Fibroblast of lung (primary cell): ENCODE measurements around the gene MCRIP2. TPM values are rescaled to one million over a fixed set of nuclear protein-coding genes. Genes with fewer than 3 reads are reported as not detected.

Experiments used
- DNase-seq, 2 donors: peaks; one replicate each; pipeline versions ENCODE4 v3.0.0 to v3.0.0-alpha.2; 2010; ENCODE audit warnings: low read depth in 2 of 2
- H2AFZ ChIP-seq: 2 replicates; pipeline ENCODE4 v1.5.1; 2012; ENCODE audit warnings: low read length, control low read depth, inconsistent platforms
- H3K27ac ChIP-seq: 2 replicates; pipeline ENCODE4 v1.5.1; 2011; ENCODE audit warnings: low read length, control low read depth; ENCODE audit not compliant: insufficient read depth
- H3K27me3 ChIP-seq: 2 replicates; pipeline ENCODE4 v1.5.1; 2011; ENCODE audit warnings: mild to moderate bottlenecking, low read length; ENCODE audit not compliant: control insufficient read depth, insufficient read depth
- H3K36me3 ChIP-seq: 2 replicates; pipeline ENCODE4 v1.5.1; 2011; ENCODE audit warnings: low read length; ENCODE audit not compliant: control insufficient read depth, insufficient read depth
- H3K4me1 ChIP-seq: 2 replicates; pipeline ENCODE4 v1.5.1; 2011; ENCODE audit warnings: low read length; ENCODE audit not compliant: control insufficient read depth, insufficient read depth; ENCODE audit errors: extremely low read depth
- H3K4me2 ChIP-seq: 2 replicates; pipeline ENCODE4 v1.5.1; 2011; ENCODE audit warnings: low read length, control low read depth; ENCODE audit not compliant: insufficient read depth; ENCODE audit errors: extremely low read depth
- H3K4me3 ChIP-seq, 4 experiments: fragments of 200-600 bp in 1 of 4; sonication (generic) in 1 of 4; replicated peaks in 1 of 4; 2 replicates each; pipeline ENCODE4 v1.5.1; 2011 to 2016; ENCODE audit warnings: low read length in 4 of 4, low read depth in 3 of 4, mild to moderate bottlenecking in 3 of 4, control low read depth in 2 of 4, inconsistent platforms in 1 of 4, mixed read lengths in 1 of 4; ENCODE audit not compliant: insufficient read depth in 1 of 4; ENCODE audit errors: control extremely low read depth in 1 of 4
- H3K79me2 ChIP-seq: 2 replicates; pipeline ENCODE4 v1.5.1; 2012; ENCODE audit warnings: mild to moderate bottlenecking, low read length, inconsistent platforms; ENCODE audit not compliant: control insufficient read depth, insufficient read depth
- H3K9ac ChIP-seq: 2 replicates; pipeline ENCODE4 v1.5.1; 2011; ENCODE audit warnings: mild to moderate bottlenecking, low read length, control low read depth; ENCODE audit not compliant: insufficient read depth
- H3K9me3 ChIP-seq: 2 replicates; pipeline ENCODE4 v1.5.1; 2012; ENCODE audit warnings: low read depth, low read length; ENCODE audit not compliant: control insufficient read depth, insufficient read depth
- H4K20me1 ChIP-seq: 2 replicates; pipeline ENCODE4 v1.5.1; 2011; ENCODE audit warnings: low read length; ENCODE audit not compliant: control insufficient read depth, insufficient read depth; ENCODE audit errors: extremely low read depth
- EZH2 ChIP-seq: IDR thresholded peaks from 2 replicates; pipeline ENCODE4 v1.5.1; 2012; ENCODE audit warnings: low read length, control low read depth, mild to moderate bottlenecking; ENCODE audit errors: missing control alignments
- polyA plus RNA-seq, 2 donors: library from polyadenylated mRNA; depleted of rRNA in 1 of 2; stranded (reverse) in 1 of 2; unstranded in 1 of 2; fragments of >200 nt; gene quantifications; 2 replicates each; pipeline ENCODE4 v1.2.1, GENCODE V29; 2011 to 2012; ENCODE audit warnings: missing spikeins in 1 of 2
- total RNA-seq: library from RNA; depleted of rRNA; stranded (reverse); fragments of >200 nt; gene quantifications from 2 replicates; pipeline ENCODE4 v1.2.1, GENCODE V29; 2014
- TF ChIP-seq, protein P1 (sequence below), 2 donors: IDR thresholded peaks in 1 of 2; conservative IDR thresholded peaks in 1 of 2; 1 replicate in 1 of 2; 2 replicates in 1 of 2; pipeline ENCODE4 v1.5.1; 2011 to 2012; ENCODE audit warnings: low read length in 2 of 2, control low read depth in 1 of 2, inconsistent platforms in 1 of 2, low read depth in 1 of 2, mild to moderate bottlenecking in 1 of 2

Gene MCRIP2
- total and polyA plus RNA-seq, 2 donors (not counting 1 experiment from before 2014, with no cell fraction given), result 2.8 to 18.0 TPM

DNA sequence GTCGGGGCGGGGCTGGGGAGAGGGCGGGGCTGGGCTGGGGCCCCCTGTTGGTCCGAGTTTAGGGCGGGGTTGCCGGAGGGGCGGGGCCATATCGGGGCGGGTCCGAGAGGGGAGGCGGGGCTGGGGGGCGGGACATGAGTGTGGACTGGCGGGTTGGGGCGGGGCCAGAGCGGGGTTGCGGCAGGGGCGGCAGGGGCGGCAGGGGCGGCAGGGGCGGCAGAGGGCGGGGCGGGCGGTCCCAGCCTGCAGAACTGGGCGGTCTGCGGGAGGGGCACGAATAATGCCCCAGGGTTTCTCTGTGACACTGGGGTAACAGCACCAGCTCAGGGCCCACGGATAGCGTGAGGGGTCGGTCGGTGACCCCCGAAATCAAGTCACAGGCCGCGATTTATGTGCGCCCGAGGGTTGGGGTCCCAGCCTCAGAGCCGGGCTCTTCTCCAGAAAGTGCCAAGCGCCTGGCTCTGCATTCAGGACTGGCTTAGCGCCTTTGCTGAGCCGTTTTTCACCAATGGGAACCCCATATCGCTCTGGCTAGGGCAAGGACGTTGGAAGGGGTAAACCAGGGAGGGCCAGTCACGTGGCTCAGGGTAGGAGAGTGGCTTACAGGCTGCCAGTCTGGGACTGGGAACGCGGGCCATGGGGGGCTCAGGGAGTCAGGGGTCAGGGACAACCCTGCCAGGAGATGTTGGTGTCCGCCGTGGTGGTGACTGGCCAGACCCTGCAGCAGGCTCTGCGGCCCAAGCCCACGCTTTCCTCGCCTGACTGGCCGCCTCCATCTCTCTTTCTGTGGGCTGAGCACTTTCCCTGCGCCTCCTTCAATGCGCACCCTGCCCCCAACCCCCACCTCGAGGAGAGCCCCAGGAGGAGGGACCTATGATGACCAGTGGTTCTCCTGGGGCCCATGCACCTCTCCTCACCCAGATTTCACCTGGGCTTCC is 4.3 kb upstream of the MCRIP2 start:
- peak overlapping the region; percentile 77 for H3K27ac ChIP-seq
- no peaks in the 10 kb centered on the region for H4K20me1 ChIP-seq
- TF ChIP-seq, protein P1, sequence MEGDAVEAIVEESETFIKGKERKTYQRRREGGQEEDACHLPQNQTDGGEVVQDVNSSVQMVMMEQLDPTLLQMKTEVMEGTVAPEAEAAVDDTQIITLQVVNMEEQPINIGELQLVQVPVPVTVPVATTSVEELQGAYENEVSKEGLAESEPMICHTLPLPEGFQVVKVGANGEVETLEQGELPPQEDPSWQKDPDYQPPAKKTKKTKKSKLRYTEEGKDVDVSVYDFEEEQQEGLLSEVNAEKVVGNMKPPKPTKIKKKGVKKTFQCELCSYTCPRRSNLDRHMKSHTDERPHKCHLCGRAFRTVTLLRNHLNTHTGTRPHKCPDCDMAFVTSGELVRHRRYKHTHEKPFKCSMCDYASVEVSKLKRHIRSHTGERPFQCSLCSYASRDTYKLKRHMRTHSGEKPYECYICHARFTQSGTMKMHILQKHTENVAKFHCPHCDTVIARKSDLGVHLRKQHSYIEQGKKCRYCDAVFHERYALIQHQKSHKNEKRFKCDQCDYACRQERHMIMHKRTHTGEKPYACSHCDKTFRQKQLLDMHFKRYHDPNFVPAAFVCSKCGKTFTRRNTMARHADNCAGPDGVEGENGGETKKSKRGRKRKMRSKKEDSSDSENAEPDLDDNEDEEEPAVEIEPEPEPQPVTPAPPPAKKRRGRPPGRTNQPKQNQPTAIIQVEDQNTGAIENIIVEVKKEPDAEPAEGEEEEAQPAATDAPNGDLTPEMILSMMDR (conservative IDR thresholded peaks at IDR 0.05 in 1 of 2, IDR thresholded peaks at IDR 0.05 in 1 of 2; ENCODE audit: low read depth in 1 of 2, low read length in 2 of 2), result no peak
- no peak for TF ChIP-seq EZH2
- DNase-seq, result peak; percentile 78 to 91
- H3K4me1 ChIP-seq, result no peaks in the 10 kb centered on the region
- peak overlapping the region; percentile 66 for H3K4me2 ChIP-seq
- H3K9ac ChIP-seq, result peak overlapping the region; percentile 88
- peaks cover 4% of the 10 kb centered on the region for H3K79me2 ChIP-seq
- H2AFZ ChIP-seq, result no peak overlapping the region
- no peaks in the 10 kb centered on the region for H3K9me3 ChIP-seq
- H3K36me3 ChIP-seq, result peaks cover 11% of the 10 kb centered on the region
- peak overlapping the region; percentile 72 to 85 (median 82) for H3K4me3 ChIP-seq
- no peaks in the 10 kb centered on the region for H3K27me3 ChIP-seq

DNA sequence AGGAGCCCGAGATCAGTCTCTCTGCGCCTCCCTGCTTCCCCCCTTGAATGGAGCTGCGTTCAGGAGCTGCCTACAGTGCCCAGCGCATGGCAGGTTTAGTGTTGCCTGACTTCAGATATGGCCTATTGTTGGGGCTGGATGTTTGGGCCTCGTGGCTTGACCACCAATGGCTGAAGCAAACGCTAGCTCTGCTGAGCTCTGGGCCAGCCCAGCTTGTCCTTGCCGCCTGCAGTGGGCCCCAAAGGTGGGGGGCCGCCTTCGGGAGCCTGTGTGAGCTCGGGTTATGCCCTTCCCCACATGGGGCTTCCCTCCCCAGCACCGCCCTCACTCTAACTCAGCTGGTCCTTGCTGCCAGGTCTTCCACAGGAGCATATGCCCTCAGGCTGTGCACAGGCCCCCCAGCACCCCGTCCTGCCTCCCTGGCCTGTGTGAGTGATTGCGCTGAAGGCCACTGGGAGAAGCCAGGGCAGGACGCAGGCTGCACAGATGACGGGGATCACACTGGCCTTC is 3.5 kb upstream of the MCRIP2 start:
- H3K4me3 ChIP-seq, result no peak overlapping the region
- H3K27me3 ChIP-seq, result no peaks in the 10 kb centered on the region
- DNase-seq, result no peak
- H3K4me2 ChIP-seq, result no peak overlapping the region
- H3K9ac ChIP-seq, result no peak overlapping the region
- H3K79me2 ChIP-seq, result peaks cover 4% of the 10 kb centered on the region
- peaks cover 6% of the 10 kb centered on the region for H3K36me3 ChIP-seq
- H3K4me1 ChIP-seq, result peaks cover 4% of the 10 kb centered on the region
- H2AFZ ChIP-seq, result no peak overlapping the region
- no peaks in the 10 kb centered on the region for H4K20me1 ChIP-seq
- H3K27ac ChIP-seq, result no peak overlapping the region
- no peaks in the 10 kb centered on the region for H3K9me3 ChIP-seq
- TF ChIP-seq, protein P1 (conservative IDR thresholded peaks at IDR 0.05 in 1 of 2, IDR thresholded peaks at IDR 0.05 in 1 of 2; ENCODE audit: low read depth in 1 of 2, low read length in 2 of 2), result no peak
- no peak for TF ChIP-seq EZH2

GRCh38 chr16:638836-639235 is 2.8 kb upstream of the MCRIP2 start:
- no peak overlapping the region for H2AFZ ChIP-seq
- H3K4me1 ChIP-seq, result peaks cover 6% of the 10 kb centered on the region
- H3K4me2 ChIP-seq, result no peak overlapping the region
- no peaks in the 10 kb centered on the region for H3K9me3 ChIP-seq
- no peaks in the 10 kb centered on the region for H4K20me1 ChIP-seq
- peaks cover 4% of the 10 kb centered on the region for H3K79me2 ChIP-seq
- H3K36me3 ChIP-seq, result peaks cover 1% of the 10 kb centered on the region
- no peak overlapping the region for H3K27ac ChIP-seq
- H3K27me3 ChIP-seq, result no peaks in the 10 kb centered on the region
- no peak overlapping the region for H3K9ac ChIP-seq
- no peak overlapping the region for H3K4me3 ChIP-seq
- TF ChIP-seq, protein P1 (conservative IDR thresholded peaks at IDR 0.05 in 1 of 2, IDR thresholded peaks at IDR 0.05 in 1 of 2; ENCODE audit: low read depth in 1 of 2, low read length in 2 of 2), result no peak
- DNase-seq, result no peak
